Ammon's horn (tissue), 1 donor: Measurements from ENCODE around the gene GFAP.

Source experiments
- DNase-seq: peaks from one replicate; pipeline ENCODE4 v3.0.0-alpha.2; 2016; ENCODE audit warnings: low spot score

Gene GFAP

GRCh38 chr17:44931376-44931775 lies 16.1 kb upstream of the GFAP start:
- DNase-seq, result no peak

GRCh38 chr17:44930667-44931066 lies 15.4 kb upstream of the GFAP start:
- DNase-seq, result no peak

- no peak for DNase-seq
Observed at GRCh38 chr17:44928950-44929720, 13.8 kb upstream of the GFAP start.

GRCh38 chr17:44928136-44928535 lies 12.8 kb upstream of the GFAP start:
- DNase-seq, result no peak

GRCh38 chr17:44927696-44928095 lies 12.4 kb upstream of the GFAP start:
- DNase-seq, result no peak

GRCh38 chr17:44926821-44927525 lies 11.7 kb upstream of the GFAP start:
- no peak for DNase-seq

GRCh38 chr17:44925731-44926697 lies 10.7 kb upstream of the GFAP start:
- no peak for DNase-seq

GRCh38 chr17:44924107-44924544 lies 8.8 kb upstream of the GFAP start:
- no peak for DNase-seq

GRCh38 chr17:44922746-44923470 lies 7.6 kb upstream of the GFAP start:
- no peak for DNase-seq

- DNase-seq, result no peak
Observed at GRCh38 chr17:44922136-44922535, 6.8 kb upstream of the GFAP start.

- DNase-seq, result no peak
Observed at GRCh38 chr17:44921122-44921882, 6.0 kb upstream of the GFAP start.

- no peak for DNase-seq
Observed at GRCh38 chr17:44920565-44920940, 5.3 kb upstream of the GFAP start.

GRCh38 chr17:44919885-44920564 lies 4.7 kb upstream of the GFAP start:
- DNase-seq, result peak; percentile 93

- DNase-seq, result no peak
Observed at GRCh38 chr17:44919411-44919810, 4.1 kb upstream of the GFAP start.

GRCh38 chr17:44918006-44918405 lies 2.7 kb upstream of the GFAP start:
- no peak for DNase-seq

- no peak for DNase-seq
Observed at GRCh38 chr17:44917456-44917855, 2.2 kb upstream of the GFAP start.

- peak; percentile 85 for DNase-seq
Observed at GRCh38 chr17:44916781-44917241, 1.5 kb upstream of the GFAP start.

- no peak for DNase-seq
Observed at GRCh38 chr17:44915862-44916780, 821 bp upstream of the GFAP start.

- DNase-seq, result no peak
Observed at GRCh38 chr17:44914698-44915271, 515 bp downstream of the GFAP start.
